T-helper 2 cell treated with Interferon-gamma antibody and Interleukin-4, amounts not matched to agents 5 μg/mL and 100 μg/mL, for 36 hours (primary cell): ENCODE data around the gene ZNF652.
A peak's percentile ranks its signal among the peaks of the same experiment; 100 is the strongest.
"Not testable (repeated sequence)": the region's sequence is repeated elsewhere in the genome, so short reads cannot be mapped to it uniquely, and the experiment has no call there.

Source experiments
- DNase-seq: peaks from one replicate; pipeline ENCODE4 v3.0.0; 2021; ENCODE audit warnings: low spot score
- H3K27ac Mint-ChIP-seq: one replicate; pipeline ENCODE4 v1.8.0; 2021; ENCODE audit warnings: mild to moderate bottlenecking, mixed read lengths
- H3K27me3 Mint-ChIP-seq: one replicate; pipeline ENCODE4 v1.8.0; 2021; ENCODE audit warnings: low read depth, mixed read lengths
- H3K36me3 Mint-ChIP-seq: one replicate; pipeline ENCODE4 v1.8.0; 2021; ENCODE audit warnings: low read depth, mixed read lengths
- H3K4me1 Mint-ChIP-seq: one replicate; pipeline ENCODE4 v1.8.0; 2021; ENCODE audit warnings: low read depth, mixed read lengths
- H3K4me3 Mint-ChIP-seq: one replicate; pipeline ENCODE4 v1.8.0; 2022; ENCODE audit warnings: mild to moderate bottlenecking, moderate library complexity, mixed read lengths
- H3K9me3 Mint-ChIP-seq: one replicate; pipeline ENCODE4 v1.8.0; 2021; ENCODE audit warnings: mixed read lengths

ZNF652 gene

DNA sequence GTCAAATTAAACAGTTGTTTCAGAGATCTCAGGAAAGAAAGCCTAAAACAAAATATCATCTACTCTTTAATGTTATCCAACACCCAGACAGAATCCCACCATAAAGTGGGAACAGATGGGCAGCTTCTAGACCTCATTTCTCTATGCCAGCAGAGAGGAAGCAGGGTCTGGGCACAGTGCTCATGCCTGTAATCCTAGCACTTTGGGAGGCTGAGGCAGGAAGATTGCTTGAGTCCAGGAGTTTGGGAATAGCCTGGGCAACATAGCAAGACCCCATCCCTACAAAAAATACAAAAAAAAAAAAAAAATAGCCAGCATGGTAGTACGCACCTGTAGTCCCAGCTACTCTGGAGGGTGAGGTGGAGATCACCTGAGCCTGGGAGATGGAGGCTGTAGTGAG lies 13.5 kb upstream of the ZNF652 start:
- H3K27ac Mint-ChIP-seq, result no peak overlapping the region
- no peaks in the 10 kb centered on the region for H3K9me3 Mint-ChIP-seq

DNA sequence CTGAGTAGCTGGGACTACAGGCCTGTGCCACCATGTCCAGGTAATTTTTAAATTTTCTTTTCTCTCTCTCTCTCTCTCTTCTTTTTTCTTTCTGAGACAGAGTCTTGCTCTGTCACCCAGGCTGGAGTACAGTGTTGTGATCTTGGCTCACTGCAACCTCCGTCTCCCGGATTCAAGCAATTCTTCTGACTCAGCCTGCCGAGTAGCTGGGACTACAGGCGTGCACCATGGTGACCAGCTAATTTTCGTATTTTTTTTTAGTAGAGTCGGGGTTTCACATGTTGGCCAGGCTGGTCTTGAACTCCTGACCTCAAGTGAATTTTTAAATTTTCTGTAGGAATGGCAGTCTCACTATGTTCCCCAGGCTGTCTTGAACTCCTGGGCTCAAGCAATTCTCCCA lies 11.1 kb upstream of the ZNF652 start:
- DNase-seq, result no peak
- no peak overlapping the region for H3K27ac Mint-ChIP-seq
- H3K36me3 Mint-ChIP-seq, result no peaks in the 10 kb centered on the region
- H3K4me3 Mint-ChIP-seq, result no peak overlapping the region
- peaks cover 2% of the 10 kb centered on the region for H3K27me3 Mint-ChIP-seq
- H3K9me3 Mint-ChIP-seq, result no peaks in the 10 kb centered on the region
- peaks cover 2% of the 10 kb centered on the region for H3K4me1 Mint-ChIP-seq

More for the DNA sequence above, 13.5 kb upstream of the ZNF652 start:
- H3K36me3 Mint-ChIP-seq, result no peaks in the 10 kb centered on the region
- DNase-seq, result no peak
- H3K27me3 Mint-ChIP-seq, result peaks cover 15% of the 10 kb centered on the region
- H3K4me3 Mint-ChIP-seq, result no peak overlapping the region
- no peaks in the 10 kb centered on the region for H3K4me1 Mint-ChIP-seq

- no peak overlapping the region for H3K27ac Mint-ChIP-seq
- H3K27me3 Mint-ChIP-seq, result peaks cover 5% of the 10 kb centered on the region
- DNase-seq, result no peak
- peaks cover 3% of the 10 kb centered on the region for H3K4me1 Mint-ChIP-seq
- no peaks in the 10 kb centered on the region for H3K9me3 Mint-ChIP-seq
- no peak overlapping the region for H3K4me3 Mint-ChIP-seq
- H3K36me3 Mint-ChIP-seq, result no peaks in the 10 kb centered on the region
These were observed 10.4 kb upstream of the ZNF652 start for GRCh38 chr17:49372425-49372824.

DNA sequence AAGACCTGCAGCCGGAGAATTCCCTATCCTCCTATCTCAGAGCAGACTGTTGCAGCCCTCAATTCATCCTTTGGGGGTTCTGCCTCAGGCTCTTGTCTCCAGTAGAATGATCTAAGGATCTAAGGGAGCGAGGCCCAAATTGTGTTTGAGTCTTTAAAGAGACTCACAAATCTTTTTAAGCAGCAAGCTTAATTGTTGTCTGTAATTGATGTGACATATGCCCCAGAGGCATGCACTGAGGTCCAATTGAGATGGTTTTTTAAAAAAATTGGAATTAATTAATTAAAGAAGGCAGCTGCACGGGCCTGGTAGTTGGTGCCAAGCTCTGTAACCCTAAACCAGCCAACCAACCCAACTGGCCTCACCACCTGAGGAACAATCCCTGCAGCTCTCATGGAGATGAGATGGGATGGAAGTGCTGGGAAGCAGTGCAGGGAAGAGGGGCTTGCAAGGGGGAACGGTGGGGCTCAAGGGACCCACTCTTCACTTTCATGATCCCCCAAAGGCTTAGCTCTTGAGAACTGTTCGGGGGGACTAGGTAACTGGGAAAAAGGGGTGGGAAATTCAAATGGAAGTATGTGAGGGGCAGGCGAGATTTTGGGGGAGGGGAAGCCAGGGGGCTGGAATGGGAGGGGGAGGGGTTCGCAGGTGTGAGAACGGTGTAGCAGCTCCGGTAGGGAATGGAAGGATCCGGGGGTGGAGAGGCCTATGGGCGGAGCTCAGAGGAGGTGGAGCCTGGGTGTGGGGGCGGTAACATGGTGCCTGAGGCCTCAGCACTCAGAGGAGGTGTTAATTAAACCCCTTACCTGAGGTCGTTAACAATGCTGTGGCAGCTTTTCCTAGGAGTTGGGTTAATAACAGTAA lies 9.2 kb upstream of the ZNF652 start:
- Mint-ChIP-seq H3K4me1 (peaks cover 3% of the 10 kb centered on the region), H3K4me3 (no peak overlapping the region), H3K9me3 (no peaks in the 10 kb centered on the region), H3K36me3 (peaks cover 2% of the 10 kb centered on the region), H3K27ac (no peak overlapping the region), H3K27me3 (peaks cover 7% of the 10 kb centered on the region)
- no peak for DNase-seq

- Mint-ChIP-seq H3K4me3 (no peak overlapping the region), H3K27me3 (peaks cover 7% of the 10 kb centered on the region)
- no peak for DNase-seq
These were observed 7.7 kb upstream of the ZNF652 start for GRCh38 chr17:49369760-49370159.

DNA sequence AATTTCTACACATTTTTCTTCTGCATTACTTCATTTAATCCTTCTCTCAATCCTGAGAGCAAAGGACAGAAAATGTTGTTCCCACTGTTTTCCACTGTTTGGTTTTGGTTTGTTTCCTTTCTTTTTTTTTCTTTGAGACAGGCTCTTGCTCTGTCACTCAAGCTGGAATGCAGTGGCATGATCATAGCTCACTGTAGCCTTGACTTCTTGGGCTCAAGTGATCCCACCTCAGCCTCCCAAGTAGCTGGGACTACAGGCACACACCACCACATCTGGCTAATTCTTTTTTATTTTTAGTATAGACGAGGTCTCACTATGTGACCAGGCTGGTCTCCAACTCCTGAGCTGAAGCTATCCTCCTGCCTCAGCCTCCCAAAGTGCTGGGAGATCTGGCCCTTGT lies 7.0 kb upstream of the ZNF652 start:
- peaks cover 2% of the 10 kb centered on the region for H3K36me3 Mint-ChIP-seq
- no peak overlapping the region for H3K27ac Mint-ChIP-seq
- peaks cover 7% of the 10 kb centered on the region for H3K27me3 Mint-ChIP-seq
- H3K4me1 Mint-ChIP-seq, result peaks cover 7% of the 10 kb centered on the region
- no peak overlapping the region for H3K4me3 Mint-ChIP-seq
- H3K9me3 Mint-ChIP-seq, result no peaks in the 10 kb centered on the region
- no peak for DNase-seq

More at GRCh38 chr17:49369760-49370159, 7.7 kb upstream of the ZNF652 start:
- Mint-ChIP-seq H3K4me1 (peaks cover 7% of the 10 kb centered on the region), H3K9me3 (no peaks in the 10 kb centered on the region), H3K27ac (no peak overlapping the region), H3K36me3 (peaks cover 2% of the 10 kb centered on the region)

GRCh38 chr17:49365667-49366066 lies 3.6 kb upstream of the ZNF652 start:
- DNase-seq, result no peak
- Mint-ChIP-seq H3K9me3 (no peaks in the 10 kb centered on the region), H3K36me3 (peaks cover 4% of the 10 kb centered on the region), H3K27ac (no peak overlapping the region), H3K27me3 (peaks cover 6% of the 10 kb centered on the region), H3K4me3 (no peak overlapping the region), H3K4me1 (peaks cover 18% of the 10 kb centered on the region)

- not testable (repeated sequence) for DNase-seq, H3K27ac Mint-ChIP-seq, H3K27me3 Mint-ChIP-seq, H3K36me3 Mint-ChIP-seq, H3K4me3 Mint-ChIP-seq, H3K9me3 Mint-ChIP-seq
- peaks cover 23% of the 10 kb centered on the region for H3K4me1 Mint-ChIP-seq
These were observed 3.1 kb upstream of the ZNF652 start for GRCh38 chr17:49365126-49365525.

GRCh38 chr17:49364119-49364518 lies 2.1 kb upstream of the ZNF652 start:
- DNase-seq, result no peak

GRCh38 chr17:49363251-49363650 lies 1.2 kb upstream of the ZNF652 start:
- peaks cover 6% of the 10 kb centered on the region for H3K27me3 Mint-ChIP-seq
- H3K9me3 Mint-ChIP-seq, result no peaks in the 10 kb centered on the region
- H3K27ac Mint-ChIP-seq, result no peak overlapping the region
- peaks cover 40% of the 10 kb centered on the region for H3K4me1 Mint-ChIP-seq
- DNase-seq, result no peak
- no peak overlapping the region for H3K4me3 Mint-ChIP-seq
- H3K36me3 Mint-ChIP-seq, result peaks cover 5% of the 10 kb centered on the region

More at GRCh38 chr17:49364119-49364518, 2.1 kb upstream of the ZNF652 start:
- Mint-ChIP-seq H3K4me1 (peaks cover 32% of the 10 kb centered on the region), H3K9me3 (no peaks in the 10 kb centered on the region), H3K27me3 (peaks cover 6% of the 10 kb centered on the region), H3K27ac (no peak overlapping the region), H3K4me3 (no peak overlapping the region), H3K36me3 (peaks cover 5% of the 10 kb centered on the region)

DNA sequence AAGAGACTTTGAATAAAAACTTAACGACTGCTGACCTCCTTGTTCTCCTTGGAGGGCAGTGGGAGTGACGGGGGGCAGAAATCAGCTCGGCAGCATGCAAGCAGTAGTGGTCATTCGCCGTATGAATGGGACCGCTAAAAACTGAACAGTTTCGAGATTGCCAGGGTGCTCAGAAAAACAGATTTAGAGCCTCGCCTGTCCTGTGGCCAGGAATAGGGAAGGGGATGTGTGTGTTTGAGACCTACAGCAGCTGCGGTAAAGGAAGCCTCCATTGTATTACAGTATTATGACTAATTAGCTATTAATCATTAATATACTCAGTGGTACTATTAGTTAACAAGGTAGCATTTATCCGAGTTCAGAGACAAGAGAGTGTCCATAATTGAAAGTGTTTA lies 670 bp upstream of the ZNF652 start:
- Mint-ChIP-seq H3K9me3 (no peaks in the 10 kb centered on the region), H3K36me3 (peaks cover 9% of the 10 kb centered on the region), H3K27ac (peak overlapping the region; percentile 56), H3K27me3 (peaks cover 6% of the 10 kb centered on the region), H3K4me1 (peaks cover 42% of the 10 kb centered on the region), H3K4me3 (peak overlapping the region; percentile 84)
- no peak for DNase-seq

- Mint-ChIP-seq H3K27me3 (peaks cover 8% of the 10 kb centered on the region), H3K4me1 (peaks cover 43% of the 10 kb centered on the region), H3K4me3 (peak overlapping the region; percentile 95), H3K27ac (peak overlapping the region; percentile 89), H3K9me3 (no peaks in the 10 kb centered on the region), H3K36me3 (peaks cover 11% of the 10 kb centered on the region)
- peak; percentile 73 for DNase-seq
These were observed 735 bp downstream of the ZNF652 start for GRCh38 chr17:49361129-49361901.

GRCh38 chr17:49360796-49361128 lies 1.3 kb downstream of the ZNF652 start:
- Mint-ChIP-seq H3K27ac (peak overlapping the region; percentile 89), H3K27me3 (peaks cover 8% of the 10 kb centered on the region), H3K36me3 (peaks cover 11% of the 10 kb centered on the region), H3K9me3 (no peaks in the 10 kb centered on the region), H3K4me1 (peaks cover 42% of the 10 kb centered on the region), H3K4me3 (peak overlapping the region; percentile 95)
- DNase-seq, result no peak
